H1 (cell line): ENCODE data around the gene EIPR1. TPM values are rescaled to one million over a fixed set of nuclear protein-coding genes. Genes with fewer than 3 reads are reported as not detected.

ENCODE experiments used
- ATF3 ChIP-seq: IDR thresholded peaks from 2 replicates; pipeline ENCODE4 v1.6.1; 2011; ENCODE audit warnings: low read depth, mild to moderate bottlenecking, low read length; ENCODE audit not compliant: insufficient read depth
- BACH1 ChIP-seq: IDR thresholded peaks from 2 replicates; pipeline ENCODE4 v1.6.1; 2012; ENCODE audit warnings: low read length, improper control_type of control experiment
- BRCA1 ChIP-seq: IDR thresholded peaks from 2 replicates; pipeline ENCODE4 v1.6.1; 2012; ENCODE audit warnings: low read depth, low read length, improper control_type of control experiment
- CBX8 ChIP-seq: fragments of 300-800, 300-1000 bp; sonication (generic); IDR thresholded peaks from 2 replicates; pipeline ENCODE4 v1.7.1; 2016; ENCODE audit warnings: low read depth, low read length, borderline replicate concordance
- CHD1 ChIP-seq: IDR thresholded peaks from 2 replicates; pipeline ENCODE4 v1.6.1; 2012; ENCODE audit warnings: low read depth, low read length, improper control_type of control experiment
- CHD7 ChIP-seq: fragments of 300-600 bp; sonication (generic); IDR thresholded peaks from 2 replicates; pipeline ENCODE4 v1.7.1; 2012; ENCODE audit warnings: low read length, moderate library complexity, mild to moderate bottlenecking, inconsistent platforms; ENCODE audit not compliant: insufficient replicate concordance
- EZH2 ChIP-seq: fragments of 200-600 bp; sonication (generic); IDR thresholded peaks from 2 replicates; pipeline ENCODE4 v1.7.1; 2012; ENCODE audit warnings: low read depth, mild to moderate bottlenecking, moderate library complexity, low read length, inconsistent platforms; ENCODE audit not compliant: severe bottlenecking
- RNF2 ChIP-seq: fragments of 200-900, 300-1000 bp; sonication (generic); IDR thresholded peaks from 2 replicates; pipeline ENCODE4 v1.7.1; 2016; ENCODE audit warnings: borderline replicate concordance, low read depth, mild to moderate bottlenecking, antibody characterized with exemption, low read length; ENCODE audit not compliant: poor library complexity, severe bottlenecking; ENCODE audit errors: missing control alignments
- SIX5 ChIP-seq: IDR thresholded peaks from 2 replicates; pipeline ENCODE4 v1.6.1; 2011; ENCODE audit warnings: mild to moderate bottlenecking, low read depth, low read length
- polyA plus RNA-seq, 7 experiments: library from polyadenylated mRNA; depleted of rRNA in 3 of 7; stranded (reverse) in 5 of 7; unstranded in 2 of 7; fragments of >200 nt in 5 of 7; fragments of 200-250 nt in 2 of 7; gene quantifications; 1 replicate in 5 of 7; 2 replicates in 1 of 7; 4 replicates in 1 of 7; pipeline versions ENCODE4 v1.2.1 to v1.2.3, GENCODE V29; 2011 to 2013; ENCODE audit warnings: missing spikeins in 2 of 7, mixed read lengths in 2 of 7
- total RNA-seq: library from RNA; stranded (reverse); fragmentation: NEBNext Ultra II Directional; extraction: Animal tissue kit (Norgen Biotek cat#: 25700); gene quantifications from 2 replicates; pipeline ENCODE4 v1.2.1, GENCODE V29; 2021

EIPR1 gene
- total and polyA plus RNA-seq, 2 of the 8 experiments (the other 6 are each of a cell fraction or from before 2014, with no cell fraction given): 26.3 to 56.4 TPM

- TF ChIP-seq EZH2: no peak
- no peak for TF ChIP-seq CHD1
- TF ChIP-seq ATF3: no peak
- no peak for TF ChIP-seq SIX5
- TF ChIP-seq BACH1: no peak
- no peak for TF ChIP-seq RNF2
- TF ChIP-seq BRCA1: no peak
- no peak for TF ChIP-seq CHD7
- no peak for TF ChIP-seq CBX8
Measured at GRCh38 chr2:3279236-3279960, 98.2 kb downstream of the EIPR1 start (continued).
